OCI-M2 (cell line): Measurements from ENCODE around the gene FRAS1.
"Not testable (repeated sequence)": the region's sequence is repeated elsewhere in the genome, so short reads cannot be mapped to it uniquely, and the experiment has no call there.

Source experiments
- DNase-seq: peaks from one replicate; lab custom pipeline; 2025; ENCODE audit not compliant: unreplicated experiment; lab: John Stamatoyannopoulos, UW

Gene FRAS1

GRCh38 chr4:78057600-78058550 is 752 bp downstream of the FRAS1 start:
- no peak for DNase-seq

GRCh38 chr4:78058591-78059523 is 1.7 kb downstream of the FRAS1 start:
- no peak for DNase-seq

GRCh38 chr4:78059524-78059889 is 2.4 kb downstream of the FRAS1 start:
- DNase-seq = peak; percentile 44

DNA sequence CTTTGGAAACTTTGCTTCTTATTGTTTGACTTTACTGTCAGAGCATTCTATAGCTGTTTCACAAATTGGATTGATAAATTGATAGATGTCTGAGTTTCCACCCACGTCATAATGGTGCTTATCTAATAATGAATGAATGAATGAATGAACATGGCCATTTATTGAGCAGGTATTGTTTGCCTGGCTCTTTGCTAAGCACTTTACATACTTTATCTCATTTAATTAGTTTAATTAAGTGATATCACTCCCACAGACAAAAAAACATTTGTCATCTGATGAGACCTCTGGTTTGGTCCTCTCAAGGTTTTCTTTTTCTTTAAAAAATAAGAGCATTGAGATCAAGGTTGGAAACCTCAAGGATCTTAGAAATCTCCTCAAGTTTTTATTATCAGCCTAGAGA is 2.8 kb downstream of the FRAS1 start:
- no peak for DNase-seq

- no peak for DNase-seq
These were observed 4.9 kb downstream of the FRAS1 start for GRCh38 chr4:78061939-78062570.

GRCh38 chr4:78065508-78066192 is 8.5 kb downstream of the FRAS1 start:
- DNase-seq = no peak

DNA sequence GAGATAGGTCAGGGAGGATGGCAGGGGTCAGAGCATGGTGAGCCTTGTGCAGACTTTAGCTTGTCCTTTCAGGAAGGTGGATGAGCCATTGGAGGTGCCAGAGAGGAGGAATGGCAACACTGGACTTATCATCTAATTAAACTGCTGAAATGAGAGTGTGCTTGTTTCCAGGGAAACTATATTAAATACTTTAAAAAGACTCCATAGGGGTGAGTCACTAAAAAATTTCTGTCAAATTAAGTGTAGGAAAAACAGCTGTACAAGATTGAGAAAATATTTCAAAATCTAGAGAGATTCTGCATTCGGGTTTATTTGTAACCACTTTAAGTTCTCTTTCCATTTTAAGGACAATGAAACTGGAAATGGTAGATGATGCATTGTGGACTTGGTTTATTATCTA is 11.4 kb downstream of the FRAS1 start:
- DNase-seq = no peak

DNA sequence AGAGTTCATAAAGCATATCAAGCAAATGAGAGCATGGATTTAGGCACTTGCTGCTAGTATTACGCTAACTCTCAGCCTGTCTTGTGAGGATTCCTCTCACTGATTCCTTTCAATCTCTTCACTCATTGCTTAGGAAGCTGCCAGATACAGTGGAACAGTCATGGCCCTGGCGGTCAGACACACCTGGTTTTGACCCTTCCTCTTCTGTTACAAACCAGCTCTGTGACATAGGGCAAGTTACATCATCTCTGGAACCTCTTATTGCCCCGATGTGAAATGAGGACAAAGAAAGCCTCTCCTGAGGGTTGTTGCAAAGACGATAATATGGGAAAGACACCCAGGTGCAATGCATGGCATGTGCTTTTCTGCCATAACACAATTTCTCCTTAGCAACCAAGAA is 12.2 kb downstream of the FRAS1 start:
- no peak for DNase-seq

DNA sequence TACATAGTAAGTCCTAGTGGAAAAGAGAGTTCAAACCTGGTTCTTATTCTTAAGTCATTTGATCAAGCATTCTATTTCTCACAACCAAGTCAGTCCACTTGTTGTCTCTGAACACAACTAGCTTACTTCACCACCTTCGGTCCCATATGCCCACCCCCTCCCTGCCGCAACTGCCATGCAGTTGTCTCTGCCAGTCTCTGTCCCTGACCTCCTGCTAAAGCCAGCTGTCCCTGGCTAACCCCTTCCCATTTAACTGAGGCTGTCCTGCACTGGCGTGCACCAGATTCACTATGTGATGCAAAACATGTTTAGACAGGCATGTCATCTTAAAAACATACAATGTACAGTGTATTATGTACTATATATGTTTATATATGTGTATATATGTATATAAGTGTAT is 12.7 kb downstream of the FRAS1 start:
- DNase-seq = no peak

DNA sequence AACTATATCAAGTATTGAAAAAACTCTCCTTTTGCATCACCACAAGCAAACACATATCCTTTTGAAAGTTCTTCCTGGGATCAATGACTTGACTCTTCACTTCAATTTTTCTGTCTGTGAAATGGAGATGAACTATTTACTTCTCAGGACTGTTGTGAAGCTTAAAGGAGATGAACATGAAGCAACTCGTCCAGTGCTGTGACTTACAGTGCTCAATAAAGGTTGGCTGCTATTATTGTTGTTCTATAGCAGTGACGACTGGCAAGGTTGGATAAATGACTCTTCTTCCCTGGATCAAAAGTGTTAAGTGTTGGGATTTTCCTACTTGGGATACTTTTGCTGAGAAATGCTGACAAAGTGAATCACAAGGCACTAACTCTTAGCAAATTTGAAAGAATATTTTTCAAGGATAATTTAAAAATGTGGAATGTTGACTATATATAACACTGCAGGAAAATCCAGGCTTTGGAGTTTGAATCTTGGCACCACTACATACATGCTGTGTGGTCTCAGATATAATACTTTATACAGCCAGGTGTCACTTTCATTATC is 13.7 kb downstream of the FRAS1 start:
- no peak for DNase-seq

GRCh38 chr4:78074759-78075158 is 17.6 kb downstream of the FRAS1 start:
- no peak for DNase-seq

- DNase-seq = no peak
These were observed 18.9 kb downstream of the FRAS1 start for GRCh38 chr4:78075986-78076385.

DNA sequence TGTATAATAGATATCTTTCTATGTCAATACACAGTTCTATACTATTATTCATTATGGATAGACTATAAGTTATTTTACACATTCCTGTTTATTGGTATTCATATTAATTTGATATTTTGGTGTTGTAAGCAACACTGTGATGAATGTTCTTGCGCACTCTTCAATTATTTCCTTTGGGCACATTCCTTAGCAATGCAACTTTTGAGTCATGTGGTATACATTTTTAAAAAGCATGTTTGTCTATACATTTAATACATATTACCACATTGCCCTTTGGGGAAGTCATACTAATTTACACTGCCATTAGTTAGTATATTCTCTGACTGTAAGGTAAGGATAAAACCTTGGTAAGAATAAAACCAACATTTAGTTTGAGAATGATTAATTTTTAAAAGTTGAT is 21.0 kb downstream of the FRAS1 start:
- DNase-seq = no peak

DNA sequence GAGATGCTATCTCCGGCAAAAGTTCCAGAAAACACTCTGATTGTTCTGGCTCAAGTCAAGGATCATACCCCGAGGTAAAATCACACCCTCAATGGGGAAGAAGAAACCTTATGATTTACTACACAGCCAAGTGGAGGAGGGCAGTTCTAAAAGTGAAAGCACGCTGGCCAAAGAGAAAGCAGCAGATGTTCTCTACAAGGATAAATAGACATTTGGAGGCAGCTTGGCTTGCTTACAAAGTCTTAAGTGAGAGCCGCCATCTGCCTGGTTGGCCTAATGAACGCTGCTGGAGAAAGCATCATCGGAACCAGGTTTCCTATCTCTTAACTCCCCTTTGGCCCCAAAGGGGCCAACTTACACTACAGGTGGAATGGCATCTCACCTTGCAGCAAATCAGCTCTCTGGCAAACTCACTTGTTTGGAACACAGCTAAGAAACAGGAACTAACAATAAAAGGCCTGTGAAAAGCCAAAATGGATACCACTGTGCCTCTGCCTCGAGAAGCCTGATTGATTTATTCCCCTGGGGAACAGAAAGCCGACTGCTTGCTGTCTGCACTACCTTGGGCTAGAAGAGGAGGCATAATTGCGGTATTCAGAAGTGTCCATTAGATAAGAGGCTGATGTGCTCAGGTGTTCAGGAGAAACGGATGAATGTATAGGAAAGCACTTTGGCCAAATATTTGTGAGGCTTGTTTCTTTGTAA is 22.8 kb downstream of the FRAS1 start:
- no peak for DNase-seq

DNA sequence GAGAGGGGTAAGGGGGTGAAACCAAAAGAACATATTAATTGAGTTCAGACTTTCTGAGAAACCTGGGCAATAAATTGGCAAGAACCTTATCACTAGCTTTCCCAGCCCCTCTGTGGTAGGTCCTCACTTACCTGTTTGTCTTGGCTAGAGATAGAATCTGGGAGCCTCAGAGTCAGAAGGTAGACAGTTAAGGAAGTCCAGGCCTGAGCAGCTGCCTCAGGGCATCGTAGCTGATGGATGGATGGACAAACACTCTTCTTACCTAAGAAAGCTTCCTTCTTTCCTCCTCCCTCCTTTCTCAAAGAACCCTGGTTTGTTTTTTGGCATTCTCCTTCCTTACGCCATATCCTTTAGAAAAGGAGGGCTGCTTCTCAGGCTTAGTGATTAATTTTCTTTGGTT is 24.4 kb downstream of the FRAS1 start:
- DNase-seq = no peak

DNA sequence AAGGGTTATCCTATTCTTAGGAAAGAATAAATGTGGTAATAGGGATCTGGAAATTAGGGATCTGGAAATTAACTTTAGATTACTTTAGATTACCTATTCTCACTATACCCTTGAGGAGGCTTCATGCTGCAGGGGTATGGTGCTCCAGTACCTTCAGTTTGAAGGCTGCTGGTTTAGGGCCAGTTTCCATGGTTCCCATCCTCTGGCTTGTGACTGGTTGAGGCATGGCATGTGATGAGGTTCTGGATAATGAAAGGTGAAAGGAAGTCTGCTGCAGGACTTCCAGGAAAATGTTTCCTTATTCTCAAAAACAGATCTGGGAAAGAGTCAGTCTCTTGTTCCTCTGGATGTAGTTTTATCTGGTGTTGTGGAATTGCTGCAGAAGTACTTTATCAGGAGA is 25.9 kb downstream of the FRAS1 start:
- DNase-seq = no peak

GRCh38 chr4:78091534-78091933 is 34.4 kb downstream of the FRAS1 start:
- no peak for DNase-seq

DNA sequence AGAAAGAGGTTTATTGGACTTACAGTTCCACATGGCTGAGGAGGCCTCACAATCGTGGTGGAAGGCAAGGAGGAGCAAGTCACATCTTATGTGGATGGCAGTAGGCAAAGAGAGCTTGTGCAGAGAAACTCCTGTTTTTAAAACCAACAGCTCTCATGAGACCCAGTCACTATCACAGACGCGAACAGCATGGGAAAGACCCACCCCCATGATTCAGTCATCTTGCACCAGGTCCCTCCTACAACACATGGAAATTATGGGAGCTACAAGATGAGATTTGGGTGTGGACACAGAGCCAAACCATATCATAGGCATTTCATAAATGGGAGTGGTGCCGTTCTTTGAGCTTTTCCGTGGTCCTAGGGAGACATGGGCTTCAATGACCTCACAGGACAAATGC is 35.2 kb downstream of the FRAS1 start:
- not testable (repeated sequence) for DNase-seq

- DNase-seq = no peak
These were observed 35.7 kb downstream of the FRAS1 start for GRCh38 chr4:78092850-78093249.

GRCh38 chr4:78095081-78095480 is 38.0 kb downstream of the FRAS1 start:
- no peak for DNase-seq
